Limb (tissue), 2 donors: ENCODE results near the gene NFIB.

Experiments used
- DNase-seq, 2 donors: peaks; one replicate each; pipeline ENCODE4 v3.0.0-alpha.2; 2016; ENCODE audit errors: extremely low spot score in 2 of 2

Gene NFIB

DNA sequence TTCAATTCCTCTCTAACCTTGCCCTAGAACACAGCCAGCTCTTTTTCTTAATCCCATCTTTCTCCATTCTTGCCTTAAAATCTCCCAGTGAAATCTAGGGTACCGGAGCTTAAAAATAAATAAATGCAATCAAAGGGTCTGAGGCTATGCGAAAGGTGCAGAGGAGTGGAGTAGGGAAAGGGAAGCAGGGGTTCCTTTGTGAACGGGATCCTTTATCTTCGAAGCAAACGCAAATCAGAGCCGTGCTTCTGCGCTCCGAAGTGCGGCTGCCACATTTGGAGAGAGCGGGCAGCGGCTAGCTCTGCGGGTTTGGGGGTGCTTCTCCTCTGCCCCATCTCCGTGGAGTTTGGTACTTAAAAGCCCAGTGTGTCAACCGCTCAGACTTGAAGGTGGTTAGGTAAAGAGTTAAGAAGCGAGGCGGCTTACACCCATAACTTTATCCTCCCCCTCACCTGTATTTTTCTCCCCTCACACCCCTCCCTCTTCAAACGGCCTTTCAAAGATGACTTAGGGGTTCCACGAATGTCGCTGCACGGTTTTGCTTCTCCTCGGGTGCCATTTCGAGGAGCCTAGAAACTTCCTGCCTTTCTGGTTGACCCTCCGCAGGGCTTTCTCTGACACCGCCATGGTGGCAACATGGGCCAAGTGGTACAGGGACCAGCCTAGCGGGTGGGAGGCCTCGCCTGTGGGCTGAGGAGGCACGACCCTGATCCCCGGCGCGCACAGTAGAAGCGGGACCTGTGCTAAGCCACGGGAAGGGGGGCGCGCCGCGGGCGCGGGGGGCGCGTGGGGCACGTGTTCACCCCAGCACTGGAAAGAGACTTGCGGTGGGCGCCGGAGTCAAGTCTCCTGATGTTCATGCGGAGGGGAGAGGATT is 31.7 kb upstream of the NFIB start:
- no peak for DNase-seq

DNA sequence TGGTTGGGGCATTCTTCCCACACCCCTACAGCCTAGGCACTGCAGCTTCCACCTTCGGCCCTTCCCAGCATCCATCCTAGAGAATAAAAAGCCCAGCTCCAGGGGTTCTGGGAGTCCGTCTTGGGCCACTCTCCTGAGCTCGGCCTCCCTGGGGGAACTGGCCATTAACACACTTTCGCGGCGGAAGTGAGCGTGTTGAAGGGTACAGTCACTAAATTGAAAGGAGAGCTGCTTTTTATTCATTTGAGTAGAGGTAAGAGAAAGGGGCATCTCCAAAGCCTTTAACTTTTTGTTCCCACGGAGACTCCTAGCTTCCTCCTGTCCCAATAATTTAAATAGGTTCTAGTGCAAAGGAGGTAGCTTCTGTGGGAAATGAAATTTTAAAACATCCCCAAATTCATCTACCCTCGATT is 31.0 kb upstream of the NFIB start:
- no peak for DNase-seq

DNA sequence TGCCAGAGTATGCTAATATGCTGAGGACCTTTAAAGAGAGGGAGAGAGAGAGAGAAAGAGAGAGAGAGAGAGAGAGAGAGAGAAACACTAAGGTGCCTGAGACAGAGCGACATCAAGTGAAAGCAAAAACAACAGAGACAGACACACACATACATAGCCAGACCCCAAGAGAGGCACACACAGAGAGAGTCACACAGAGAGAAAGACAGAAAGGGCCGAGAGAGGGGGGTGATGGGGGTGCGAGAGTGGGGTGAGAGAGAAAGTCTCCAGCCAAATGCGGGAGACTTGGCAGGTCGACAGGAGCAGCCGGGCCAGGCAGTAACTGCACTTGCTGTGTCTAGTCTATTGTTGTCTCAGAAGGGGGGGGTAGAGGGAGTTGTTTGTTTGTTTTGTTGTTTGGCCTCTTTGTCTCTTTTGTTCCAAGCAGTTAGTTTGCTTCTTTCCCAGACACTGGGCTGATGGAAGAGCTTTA is 30.1 kb upstream of the NFIB start:
- peak in 1 of 2 donors; percentile 82 for DNase-seq

DNA sequence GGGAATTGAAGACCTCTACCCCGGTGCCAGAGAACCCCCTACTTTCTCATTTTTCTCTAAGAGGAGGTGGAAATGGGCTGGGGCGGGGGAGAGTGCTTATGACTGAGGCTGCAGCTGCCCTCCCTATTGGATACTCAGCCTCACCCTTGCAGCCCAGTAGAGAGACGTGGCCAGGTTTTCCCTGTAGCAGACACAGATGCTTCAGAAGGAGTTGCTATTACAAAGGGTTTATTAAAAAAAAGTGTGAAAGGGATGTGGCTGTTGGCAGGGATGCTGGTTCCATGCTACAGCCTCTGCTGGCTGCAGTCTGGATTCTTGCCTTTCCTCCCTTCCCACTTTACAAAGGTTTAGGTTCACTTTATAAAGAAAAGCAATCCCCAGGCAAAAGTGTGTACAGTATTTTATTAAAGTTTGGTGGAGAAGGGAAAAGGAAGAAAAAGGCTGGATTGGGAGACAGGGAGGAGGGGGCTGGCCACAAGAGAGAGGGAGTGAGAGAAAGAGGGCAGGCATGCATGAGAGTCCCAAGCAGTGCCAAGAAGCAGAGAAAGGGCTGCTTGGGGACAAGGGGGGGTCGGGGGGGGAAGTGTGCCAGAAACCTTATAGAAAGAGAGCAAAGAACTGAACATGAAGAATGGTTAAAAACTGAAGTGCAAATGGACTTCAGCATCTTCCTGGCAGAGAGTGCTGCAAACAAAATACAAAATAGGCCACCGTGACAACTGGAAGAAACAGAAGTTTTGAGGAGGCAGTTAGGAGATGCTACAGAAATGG is 29.5 kb upstream of the NFIB start:
- DNase-seq, result peak in 1 of 2 donors; percentile 63

DNA sequence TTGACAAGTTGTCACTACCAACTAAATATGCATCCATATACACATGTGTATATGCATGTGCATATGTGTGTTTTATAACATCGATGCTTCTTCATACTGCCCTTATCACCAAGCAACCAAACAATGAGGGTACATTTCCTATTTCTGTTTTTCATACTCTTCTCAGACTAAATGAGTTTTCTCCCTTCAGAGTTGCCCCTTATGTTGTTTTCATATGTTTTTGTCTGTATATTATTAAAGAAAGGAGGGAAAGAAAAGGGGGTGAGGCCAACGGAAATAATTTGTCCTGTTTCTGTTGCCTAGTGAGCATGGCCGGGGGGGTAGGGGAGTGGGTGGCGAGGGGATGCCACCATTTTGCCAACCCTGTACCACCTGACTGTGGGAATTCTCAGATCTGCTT is 28.8 kb upstream of the NFIB start:
- no peak for DNase-seq

DNA sequence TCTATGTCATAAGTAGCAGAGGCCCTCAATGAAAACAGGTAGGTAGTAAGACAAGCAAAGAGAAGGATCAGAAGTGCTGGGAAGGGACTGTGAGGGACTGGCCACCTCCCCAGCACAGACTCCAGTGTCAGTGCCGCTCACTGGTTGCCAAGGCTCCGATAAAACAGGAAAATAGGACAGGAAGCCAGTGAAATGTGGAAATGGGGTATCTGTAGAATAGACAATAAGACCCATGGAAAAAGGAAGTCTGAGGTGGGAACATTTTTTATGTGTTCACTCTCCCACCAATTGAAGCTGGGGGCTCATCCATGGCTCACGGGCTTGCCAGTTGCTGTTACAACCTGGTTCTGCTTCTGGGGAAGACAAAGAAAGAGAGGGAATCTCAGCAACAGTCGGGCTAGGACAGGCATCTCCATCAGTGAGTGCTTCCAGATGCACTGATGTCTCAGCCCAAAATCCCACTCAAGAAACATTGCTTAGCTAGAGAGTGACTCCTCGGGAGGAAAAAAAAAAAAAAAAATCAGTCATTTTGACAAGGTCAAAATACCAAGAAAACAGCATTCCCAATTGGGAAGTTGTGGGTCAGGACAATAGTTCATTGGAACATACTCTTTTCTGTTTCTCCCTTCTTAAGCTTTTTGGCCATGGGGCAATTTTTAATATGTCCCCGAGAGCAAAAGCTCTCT is 27.6 kb upstream of the NFIB start:
- DNase-seq, result no peak

DNA sequence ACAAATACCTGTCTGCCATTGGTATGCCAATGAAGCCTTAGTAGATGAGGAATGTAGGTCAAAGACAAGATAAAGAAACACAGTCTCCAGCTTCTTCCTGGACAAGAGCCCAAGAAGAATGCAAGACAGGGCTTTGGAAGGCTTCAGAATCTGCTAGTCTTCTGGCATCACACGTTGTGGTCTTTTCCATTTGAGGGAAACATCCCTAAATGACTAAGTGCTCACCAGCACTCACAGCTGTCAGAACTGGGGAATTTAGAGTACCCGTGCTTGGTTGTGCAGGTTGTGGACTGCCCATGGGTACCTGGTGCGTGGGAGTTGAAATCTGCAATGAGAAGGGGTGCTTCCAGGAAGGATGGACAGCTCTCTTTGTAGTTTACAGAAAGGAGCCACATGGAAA is 27.1 kb upstream of the NFIB start:
- DNase-seq, result no peak

DNA sequence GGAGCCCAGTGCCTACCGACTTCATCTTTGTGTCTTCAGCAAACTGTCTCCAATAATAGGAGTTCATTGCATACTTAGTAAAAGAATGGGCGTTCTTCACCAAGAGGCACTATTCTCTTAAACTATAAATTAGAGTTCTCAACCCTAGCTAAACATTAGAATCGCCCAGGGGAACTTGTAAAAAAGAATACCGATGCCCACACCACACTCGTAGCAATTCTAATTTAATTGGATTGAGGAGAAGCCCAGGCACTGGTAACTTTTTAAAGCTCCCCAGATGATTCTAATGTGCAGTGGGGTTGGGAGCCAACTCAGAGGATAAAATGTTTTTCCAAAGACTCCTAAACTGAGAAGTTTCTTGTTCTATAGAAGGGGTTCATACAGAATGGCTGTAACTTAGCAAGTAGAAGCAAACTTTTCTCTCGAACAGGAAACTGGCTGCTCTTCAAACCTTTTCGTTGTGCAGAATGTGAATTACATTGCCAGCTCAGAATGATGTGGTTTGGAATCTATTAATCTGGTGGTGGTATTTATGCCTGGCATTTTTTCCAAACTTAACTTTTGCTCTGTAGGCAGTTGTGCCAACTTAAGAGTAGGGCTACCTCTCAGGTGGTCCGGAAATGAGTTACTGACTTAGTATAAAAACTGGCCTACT is 26.4 kb upstream of the NFIB start:
- no peak for DNase-seq

DNA sequence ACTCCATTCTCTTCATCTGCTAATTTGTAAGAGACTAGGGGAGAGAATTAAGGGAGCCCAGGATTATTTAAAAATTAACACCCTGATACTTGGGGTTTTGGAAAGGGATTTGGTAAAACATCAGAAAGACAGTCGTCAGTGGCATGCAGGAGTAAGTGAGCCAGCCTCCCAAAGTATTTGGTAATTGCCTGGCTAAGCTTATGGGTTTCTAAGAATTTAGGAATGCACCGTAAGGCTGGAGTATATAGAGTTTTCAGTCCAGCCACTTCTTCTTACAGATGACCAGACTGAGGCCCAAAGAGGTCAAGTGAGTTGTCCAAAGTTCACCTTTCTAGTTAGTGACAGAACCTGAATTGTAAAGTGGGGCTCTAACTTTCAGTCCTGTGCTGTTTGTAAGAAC is 25.8 kb upstream of the NFIB start:
- no peak for DNase-seq

DNA sequence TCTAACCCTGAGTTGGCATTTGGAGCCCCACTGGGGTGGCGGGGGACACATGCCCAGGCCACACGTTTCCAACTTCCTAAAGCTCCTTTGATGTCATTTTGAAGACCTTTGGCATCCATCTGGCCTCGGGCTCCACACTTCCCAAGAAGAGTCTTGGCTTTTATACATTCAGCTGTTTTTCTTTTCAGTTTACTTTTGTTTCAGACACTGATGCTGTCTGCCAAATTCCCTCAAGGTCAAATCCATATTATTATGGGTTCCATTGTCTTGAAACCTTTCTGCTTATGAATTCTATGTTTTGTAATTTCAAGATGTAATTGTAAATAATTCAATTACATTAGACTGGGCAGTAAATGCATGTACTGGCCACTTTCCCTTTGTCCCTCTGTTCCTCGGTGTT is 23.7 kb upstream of the NFIB start:
- no peak for DNase-seq

DNA sequence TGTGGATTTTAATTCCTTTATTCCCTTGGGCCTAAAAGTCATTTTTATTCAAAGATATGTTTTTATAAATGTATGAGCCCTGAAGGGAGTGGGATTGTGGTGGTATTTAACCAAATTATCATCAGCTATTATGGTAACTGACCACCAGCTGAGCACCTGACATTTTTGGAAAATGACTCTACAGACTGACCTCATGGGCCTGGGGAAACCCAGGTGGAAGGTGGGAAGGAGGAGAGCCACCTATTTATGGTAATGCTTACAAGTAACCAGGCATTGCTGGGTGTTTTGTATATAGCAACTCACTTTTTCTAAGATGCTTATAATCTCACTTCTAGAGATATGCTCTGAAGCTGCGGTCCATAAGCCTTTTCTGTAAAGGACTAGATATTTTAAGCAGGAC is 22.3 kb upstream of the NFIB start:
- DNase-seq, result no peak

DNA sequence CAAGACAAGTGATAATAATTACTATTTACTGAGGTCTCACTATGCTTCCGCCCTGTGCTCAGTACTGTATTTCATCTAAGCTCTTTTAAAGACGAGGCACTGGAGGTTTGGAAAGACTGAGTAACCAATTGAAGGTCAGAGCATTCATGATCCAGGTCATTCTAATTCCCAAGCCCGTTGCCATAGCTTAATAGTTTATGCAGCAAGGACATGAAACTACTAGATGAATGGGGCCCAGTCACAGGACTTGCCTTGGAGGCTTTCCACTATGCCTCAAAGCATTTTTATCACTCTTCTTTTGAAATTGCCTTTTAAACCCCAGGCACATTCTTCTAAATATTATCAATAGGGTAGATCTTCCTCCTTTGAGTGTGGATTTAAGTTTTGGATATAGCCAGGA is 17.2 kb upstream of the NFIB start:
- no peak for DNase-seq

DNA sequence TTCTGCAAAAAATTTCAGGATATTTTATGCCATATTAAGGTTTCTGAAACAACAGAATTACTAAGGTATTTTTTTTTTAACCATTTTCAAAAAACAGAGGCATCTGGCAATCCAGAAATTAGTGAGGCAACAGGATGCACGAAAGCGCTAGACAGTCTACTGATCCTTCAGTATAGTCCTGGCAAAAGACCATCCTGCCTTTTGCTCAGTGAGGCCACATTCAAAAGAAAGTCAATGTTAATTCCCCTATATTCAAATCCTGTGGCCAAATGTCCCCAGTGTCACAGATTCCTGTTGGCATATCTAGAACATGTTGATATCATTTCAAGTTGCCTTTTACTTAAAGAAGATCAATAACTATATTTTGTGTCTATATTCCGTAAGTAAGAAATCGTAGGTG is 13.1 kb upstream of the NFIB start:
- no peak for DNase-seq

DNA sequence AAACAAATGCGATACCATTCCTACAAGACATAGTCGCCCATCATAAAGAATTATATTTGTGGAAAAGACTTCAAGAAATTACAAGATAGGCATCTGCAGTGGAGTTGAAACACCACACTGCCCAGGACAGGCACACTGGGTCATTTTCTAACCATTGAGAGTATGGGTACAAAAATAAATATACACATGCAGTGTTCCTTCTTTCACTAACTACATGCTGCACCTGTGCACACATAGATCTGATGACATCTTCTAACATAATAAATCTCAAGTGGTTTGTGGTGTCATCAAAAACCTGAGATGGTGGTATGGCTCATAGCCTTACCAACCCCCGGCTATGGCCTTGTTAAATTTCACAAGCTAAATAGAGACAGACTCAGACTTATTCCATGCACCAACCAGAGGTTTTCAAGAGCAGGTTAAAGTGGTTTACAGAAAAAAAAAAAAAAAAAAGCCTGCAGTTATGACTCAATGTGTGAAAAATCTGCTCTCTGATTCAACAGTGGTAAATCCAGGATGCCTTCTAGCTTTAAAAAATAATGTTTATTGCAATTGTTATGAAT is 12.4 kb upstream of the NFIB start:
- peak in 1 of 2 donors; percentile 14 for DNase-seq

DNA sequence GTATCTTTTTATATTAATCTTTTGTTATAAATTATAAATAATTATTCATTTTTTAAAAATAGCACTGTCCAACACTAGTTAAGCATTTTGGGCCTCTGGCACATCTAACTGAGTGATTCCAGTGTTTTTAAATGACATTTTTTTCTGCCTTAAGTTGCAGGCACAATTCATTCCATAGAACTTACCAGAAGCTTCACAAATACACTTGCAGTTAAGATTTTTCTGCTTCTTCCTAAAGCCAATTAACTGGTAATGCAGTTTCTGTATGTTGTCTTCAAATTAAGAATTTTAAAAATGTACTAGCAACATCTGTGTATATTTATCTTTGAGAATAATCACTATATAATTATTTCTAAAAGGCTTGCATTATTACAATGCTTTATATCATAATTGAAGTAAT is 11.2 kb upstream of the NFIB start:
- no peak for DNase-seq

DNA sequence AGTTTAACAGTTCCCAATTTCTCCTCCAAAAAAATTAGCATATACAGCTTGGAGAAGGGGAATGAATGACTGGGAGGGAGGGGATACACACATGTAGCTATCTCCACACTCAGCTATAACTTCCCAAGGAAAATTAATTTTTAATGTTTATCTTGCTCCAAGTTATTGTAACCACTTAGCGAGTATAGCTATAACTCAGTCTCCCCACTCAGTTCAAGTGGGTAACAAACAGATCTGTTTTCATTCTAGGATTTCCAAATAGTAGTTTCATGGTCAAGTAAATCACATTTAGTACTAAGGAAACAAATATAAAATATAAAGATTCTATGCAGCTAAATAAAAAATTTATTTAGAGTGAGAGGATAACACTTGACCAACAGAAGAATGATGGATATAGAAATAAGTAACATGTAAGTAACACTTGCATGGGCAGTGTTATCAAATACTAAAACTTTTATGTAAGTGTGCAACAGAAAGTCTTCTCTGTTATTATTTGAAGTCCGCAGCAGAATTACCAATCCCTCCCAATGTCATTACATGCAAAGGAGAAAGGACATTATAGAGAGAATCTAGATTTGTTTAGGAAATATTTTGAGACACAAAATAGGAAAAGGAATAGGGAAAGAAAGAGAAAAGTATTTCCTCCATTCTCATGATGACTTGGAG is 10.2 kb upstream of the NFIB start:
- DNase-seq, result peak in 1 of 2 donors; percentile 1

DNA sequence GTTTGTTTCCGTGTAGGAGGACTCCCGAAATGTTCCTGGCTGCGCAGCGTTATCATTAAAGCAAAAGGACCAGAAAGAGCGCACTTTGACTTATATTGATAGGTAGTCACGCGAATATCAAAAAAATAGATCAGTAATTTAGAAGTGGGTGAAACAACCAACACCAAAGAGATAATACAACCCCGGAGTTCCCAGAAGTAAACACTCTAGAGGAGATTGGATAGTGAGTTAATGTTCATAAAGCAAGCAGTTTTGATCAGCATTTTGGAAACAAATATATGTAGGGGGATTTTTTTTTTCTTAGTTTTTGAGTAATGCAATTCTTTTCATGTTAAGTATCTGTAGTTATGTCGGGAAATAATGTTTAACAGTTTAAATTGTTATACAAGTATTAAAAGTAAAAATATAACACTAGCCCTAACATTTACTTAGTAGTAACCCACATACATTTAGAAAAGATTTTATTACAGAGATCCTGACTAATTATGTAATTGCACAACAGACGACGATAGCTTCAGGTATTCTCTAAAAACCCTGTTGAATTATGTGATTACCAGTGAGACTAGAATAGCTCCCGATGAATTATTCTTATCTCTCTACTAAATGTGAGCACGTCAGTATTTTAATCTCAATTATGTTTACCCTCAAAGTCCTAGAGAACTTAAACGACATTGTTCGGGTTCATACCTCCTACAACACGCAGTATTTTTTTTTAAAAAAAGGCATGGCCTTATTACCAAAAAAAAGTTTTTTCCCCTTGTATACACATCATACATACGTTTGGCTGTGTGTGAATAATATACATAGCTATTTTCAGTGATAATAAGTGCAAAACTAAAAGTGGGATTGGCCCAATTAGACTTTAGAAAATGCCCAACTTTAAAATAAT is 9.4 kb upstream of the NFIB start:
- DNase-seq, result peak in 1 of 2 donors; percentile 70

DNA sequence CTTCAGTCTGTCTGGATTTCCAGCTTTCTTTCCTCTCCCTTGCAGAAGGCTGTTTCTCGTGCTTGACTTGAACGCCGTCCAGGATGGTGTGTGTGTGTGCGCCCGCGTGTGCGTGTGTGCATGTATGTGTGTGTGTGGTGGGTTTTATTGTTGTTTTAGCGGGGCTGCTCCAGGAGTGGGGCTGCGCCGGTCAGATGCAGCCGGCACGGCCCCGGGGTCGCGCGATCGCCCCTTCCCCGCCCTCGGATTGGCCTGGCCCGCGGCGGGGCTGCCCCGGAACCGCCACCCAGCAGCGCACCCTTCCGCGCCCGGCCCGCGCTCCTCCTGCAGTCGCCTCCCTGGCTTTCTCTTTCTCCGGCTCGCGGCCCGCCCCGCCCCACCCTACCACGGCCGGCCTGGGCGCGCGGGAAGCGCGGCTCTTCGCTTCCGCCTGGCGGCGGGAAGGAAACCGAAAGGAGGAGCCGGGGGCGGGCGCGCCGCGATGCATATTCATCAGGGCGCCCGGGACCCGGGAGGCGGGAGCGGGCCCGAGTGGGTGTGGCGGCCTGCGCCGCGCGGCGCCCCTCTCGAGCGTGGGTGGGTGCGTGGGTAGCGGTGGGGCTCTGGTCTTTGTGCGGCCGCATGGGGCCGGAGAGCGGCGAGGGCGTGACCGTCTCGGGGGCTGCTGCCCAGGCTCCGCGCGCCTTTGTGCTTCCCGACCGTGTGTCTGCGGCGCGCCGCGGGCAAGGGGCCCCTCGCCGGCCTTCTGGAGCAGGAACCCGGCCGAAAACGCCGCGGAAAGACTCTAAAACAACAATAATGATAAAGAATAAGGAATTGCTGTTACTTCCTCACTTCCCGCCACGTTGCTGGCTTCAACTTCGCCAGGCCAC is 8.5 kb upstream of the NFIB start:
- peak; percentile 93 to 95 for DNase-seq
